K562 (cell line): Measurements from ENCODE around the gene TMEM191C. TPM values are rescaled to one million over a fixed set of nuclear protein-coding genes. Genes with fewer than 3 reads are reported as not detected.

ENCODE experiments used
- ARID2 ChIP-seq: fragments of 450-650 bp; IDR thresholded peaks from 2 replicates; pipeline ENCODE4 v1.6.1; 2017; ENCODE audit warnings: antibody characterized with exemption, mild to moderate bottlenecking
- ATF1 ChIP-seq, 2 experiments: fragments of 450-650 bp in 1 of 2; IDR thresholded peaks; 2 replicates each; pipeline ENCODE4 v1.6.1; 2016; ENCODE audit warnings: missing compliant biosample characterization in 1 of 2, missing genetic modification characterization in 1 of 2
- BRD9 ChIP-seq: fragments of 450-650 bp; IDR thresholded peaks from 2 replicates; pipeline ENCODE4 v1.6.1; 2018; ENCODE audit warnings: low read depth; ENCODE audit not compliant: partially characterized antibody
- DACH1 ChIP-seq: fragments of 450-650 bp; IDR thresholded peaks from 2 replicates; pipeline ENCODE4 v1.6.1; 2018; ENCODE audit not compliant: partially characterized antibody
- ELF1 ChIP-seq: fragments of 200-800 bp; sonication (Bioruptor generic); IDR thresholded peaks from 2 replicates; pipeline ENCODE4 v1.6.1; 2016; ENCODE audit warnings: missing genetic modification characterization, missing compliant biosample characterization
- FOS ChIP-seq: IDR thresholded peaks from 3 replicates; pipeline ENCODE4 v1.6.1; 2011; ENCODE audit not compliant: insufficient read length; ENCODE audit errors: extremely low read depth
- FOXK1 ChIP-seq: sonication (generic); formaldehyde crosslinking; IDR thresholded peaks from 2 replicates; pipeline ENCODE4 v1.8.0; 2022; ENCODE audit warnings: missing genetic modification reagents, mild to moderate bottlenecking, borderline replicate concordance
- GABPB1 ChIP-seq: sonication (generic); formaldehyde crosslinking; IDR thresholded peaks from 2 replicates; pipeline ENCODE4 v1.8.0; 2022; ENCODE audit warnings: mild to moderate bottlenecking, missing genetic modification reagents
- GABPB2 ChIP-seq: fragments of 250-450 bp; sonication (Bioruptor Pico); conservative IDR thresholded peaks from 2 replicates; pipeline ENCODE4 v1.5.1; 2021; ENCODE audit warnings: mild to moderate bottlenecking
- HNRNPL ChIP-seq: fragments of 200-400 bp; formaldehyde crosslinking; IDR thresholded peaks from 2 replicates; pipeline ENCODE4 v1.6.1; 2017; ENCODE audit warnings: low read depth, mild to moderate bottlenecking, low read length
- ILK ChIP-seq: fragments of 450-650 bp; IDR thresholded peaks from 2 replicates; pipeline ENCODE4 v1.6.1; 2016; ENCODE audit warnings: missing genetic modification characterization, low read depth, mild to moderate bottlenecking, missing compliant biosample characterization, moderate library complexity, borderline replicate concordance
- MTA3 ChIP-seq: fragments of 450-650 bp; formaldehyde crosslinking; IDR thresholded peaks from 2 replicates; pipeline ENCODE4 v1.6.1; 2017; ENCODE audit warnings: mild to moderate bottlenecking, borderline replicate concordance
- NBN ChIP-seq: fragments of 450-650 bp; IDR thresholded peaks from 2 replicates; pipeline ENCODE4 v1.6.1; 2016; ENCODE audit warnings: low read depth, mild to moderate bottlenecking
- PML ChIP-seq: IDR thresholded peaks from 2 replicates; pipeline ENCODE4 v1.6.1; 2012; ENCODE audit warnings: low read length, inconsistent platforms
- POLR2A ChIP-seq: fragments of 450-650 bp; conservative IDR thresholded peaks from 2 replicates; pipeline ENCODE4 v1.6.1; 2016
- RAD21 ChIP-seq, 2 experiments: fragments of 250-450 bp in 1 of 2; fragments of 450-650 bp in 1 of 2; sonication (Bioruptor Pico) in 1 of 2; formaldehyde crosslinking in 1 of 2; IDR thresholded peaks in 1 of 2; conservative IDR thresholded peaks in 1 of 2; 2 replicates each; pipeline versions ENCODE4 v1.4.0 to v1.8.0; 2020 to 2022; ENCODE audit warnings: mild to moderate bottlenecking in 2 of 2, moderate library complexity in 1 of 2
- RFX1 ChIP-seq: fragments of 450-650 bp; IDR thresholded peaks from 2 replicates; pipeline ENCODE4 v1.6.1; 2016; ENCODE audit warnings: mild to moderate bottlenecking, moderate library complexity
- SETDB1 ChIP-seq: IDR thresholded peaks from one replicate; pipeline ENCODE4 v1.6.1; 2012; ENCODE audit warnings: low read length, control low read depth, inconsistent platforms
- ZBED1 ChIP-seq: IDR thresholded peaks from 2 replicates; pipeline ENCODE4 v1.6.1; 2014
- ZC3H4 ChIP-seq: sonication (generic); formaldehyde crosslinking; IDR thresholded peaks from 2 replicates; pipeline ENCODE4 v1.9.0; 2021; ENCODE audit warnings: missing genetic modification reagents, borderline replicate concordance
- ZFX ChIP-seq: sonication (generic); formaldehyde crosslinking; IDR thresholded peaks from 2 replicates; pipeline ENCODE4 v1.8.0; 2022; ENCODE audit warnings: mild to moderate bottlenecking, missing genetic modification reagents, moderate library complexity
- ZNF124 ChIP-seq: sonication (generic); formaldehyde crosslinking; IDR thresholded peaks from 2 replicates; pipeline ENCODE4 v1.8.1; 2022; ENCODE audit warnings: missing genetic modification reagents
- ZNF431 ChIP-seq: sonication (generic); formaldehyde crosslinking; IDR thresholded peaks from 2 replicates; pipeline ENCODE4 v1.8.0; 2022; ENCODE audit warnings: mild to moderate bottlenecking, missing genetic modification reagents
- polyA plus RNA-seq, 8 experiments: library from polyadenylated mRNA; depleted of rRNA in 4 of 8; stranded (reverse) in 5 of 8; unstranded in 3 of 8; fragments of >200 nt; fragmentation: Nextera tagmentation in 2 of 8; fragmentation: Illumina TruSeq in 1 of 8; extraction: Ambion mirVana in 2 of 8; extraction: Trizol in 1 of 8; gene quantifications; 2 replicates each; pipeline versions ENCODE4 v1.2.1 to v1.2.3, GENCODE V29; 2011 to 2014; ENCODE audit warnings: inconsistent platforms in 1 of 8, missing spikeins in 1 of 8
- total RNA-seq, 7 experiments: library from RNA; depleted of rRNA in 6 of 7; stranded (reverse); fragments of >200 nt in 6 of 7; fragmentation: Illumina TruSeq in 2 of 7; extraction: Trizol in 2 of 7; gene quantifications; 2 replicates each; pipeline versions ENCODE4 v1.2.1 to v1.2.3, GENCODE V29; 2011 to 2021; ENCODE audit warnings: low replicate concordance in 1 of 7
- TF ChIP-seq, protein P1 (sequence below): fragments of 250-450 bp; sonication (Bioruptor Pico); IDR thresholded peaks from 2 replicates; pipeline ENCODE4 v1.5.0; 2021
- TF ChIP-seq, protein P2 (sequence below): sonication (generic); formaldehyde crosslinking; IDR thresholded peaks from 2 replicates; pipeline ENCODE4 v1.9.0; 2022; ENCODE audit warnings: mild to moderate bottlenecking, missing genetic modification reagents
- TF ChIP-seq, protein P3 (sequence below): fragments of 250-450 bp; sonication (Bioruptor Pico); IDR thresholded peaks from 2 replicates; pipeline ENCODE4 v1.8.0; 2022; ENCODE audit warnings: moderate library complexity, mild to moderate bottlenecking, inconsistent platforms

TMEM191C gene
- total and polyA plus RNA-seq, 9 of the 15 experiments (the other 6 are each of a cell fraction or from before 2014, with no cell fraction given): 0.15 to 7.1 (median 1.1) TPM

DNA sequence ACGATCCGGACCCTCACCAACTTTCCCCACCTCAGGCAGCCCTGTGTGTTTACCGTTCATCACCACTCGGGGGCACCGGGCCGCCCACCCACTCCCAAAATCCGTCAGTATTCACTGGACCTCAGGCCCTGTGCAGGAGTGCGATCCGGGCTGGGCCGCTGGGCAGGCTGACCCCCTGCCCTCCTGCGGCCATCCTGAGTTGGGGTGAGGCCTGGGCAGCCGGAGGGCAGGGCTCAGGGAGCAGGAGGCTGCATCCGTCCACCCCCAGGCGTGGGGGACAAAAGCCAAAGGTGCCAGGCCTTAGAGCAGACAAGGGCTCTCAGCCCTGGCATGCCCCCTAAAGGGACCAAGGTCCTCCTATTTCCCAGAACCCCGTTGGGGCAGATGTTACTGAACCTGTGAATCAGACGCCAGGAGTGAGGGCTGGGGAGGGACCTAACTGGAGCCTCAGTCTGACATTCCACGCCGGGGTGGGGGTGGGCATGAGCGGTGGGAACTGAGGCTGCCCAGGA, 16.8 kb upstream of the TMEM191C start (continued):
- TF ChIP-seq MTA3: 0 out of 2 replicates have a peak, but pooled peaks have one; percentile 68
- TF ChIP-seq NBN: no peak
- no peak for TF ChIP-seq ILK (tag)
- no peak for TF ChIP-seq HNRNPL
- TF ChIP-seq ZNF431 (CRISPR knock-in tag): no peak
- TF ChIP-seq FOS: no peak
- TF ChIP-seq, protein P1, sequence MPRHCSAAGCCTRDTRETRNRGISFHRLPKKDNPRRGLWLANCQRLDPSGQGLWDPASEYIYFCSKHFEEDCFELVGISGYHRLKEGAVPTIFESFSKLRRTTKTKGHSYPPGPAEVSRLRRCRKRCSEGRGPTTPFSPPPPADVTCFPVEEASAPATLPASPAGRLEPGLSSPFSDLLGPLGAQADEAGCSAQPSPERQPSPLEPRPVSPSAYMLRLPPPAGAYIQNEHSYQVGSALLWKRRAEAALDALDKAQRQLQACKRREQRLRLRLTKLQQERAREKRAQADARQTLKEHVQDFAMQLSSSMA (CRISPR knock-in tag): no peak
- TF ChIP-seq ARID2: no peak
- TF ChIP-seq ZNF124 (CRISPR knock-in tag): 0 out of 2 replicates have a peak, but pooled peaks have one; percentile 72
- TF ChIP-seq GABPB2: no peak
- 0 out of 4 replicates have a peak, but pooled peaks of 1 of the 2 experiments have one; percentile 26 for TF ChIP-seq RAD21 (CRISPR knock-in tag; conservative IDR thresholded peaks at IDR 0.05 in 1 of 2, IDR thresholded peaks at IDR 0.05 in 1 of 2)
- peak; percentile 15; the same call in 1 of the 2 replicates for TF ChIP-seq PML
- TF ChIP-seq ZC3H4 (CRISPR knock-in tag): peak; percentile 73; the same call in 1 of the 2 replicates
- peak; percentile 52; the same call in 1 of the 2 replicates for TF ChIP-seq POLR2A
- TF ChIP-seq RFX1: no peak
- TF ChIP-seq ZFX (CRISPR knock-in tag): no peak
- TF ChIP-seq, protein P2, sequence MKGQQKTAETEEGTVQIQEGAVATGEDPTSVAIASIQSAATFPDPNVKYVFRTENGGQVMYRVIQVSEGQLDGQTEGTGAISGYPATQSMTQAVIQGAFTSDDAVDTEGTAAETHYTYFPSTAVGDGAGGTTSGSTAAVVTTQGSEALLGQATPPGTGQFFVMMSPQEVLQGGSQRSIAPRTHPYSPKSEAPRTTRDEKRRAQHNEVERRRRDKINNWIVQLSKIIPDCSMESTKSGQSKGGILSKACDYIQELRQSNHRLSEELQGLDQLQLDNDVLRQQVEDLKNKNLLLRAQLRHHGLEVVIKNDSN (CRISPR knock-in tag): no peak
- 0 out of 2 replicates have a peak, but pooled peaks have one; percentile 66 for TF ChIP-seq ZBED1
- no peak for TF ChIP-seq SETDB1
- no peak for TF ChIP-seq ELF1 (tag)
- no peak for TF ChIP-seq ATF1 (CRISPR knock-in tag; IDR thresholded peaks at IDR 0.05)
- no peak for TF ChIP-seq ATF1 (tag; IDR thresholded peaks at IDR 0.05)
- TF ChIP-seq, protein P3, sequence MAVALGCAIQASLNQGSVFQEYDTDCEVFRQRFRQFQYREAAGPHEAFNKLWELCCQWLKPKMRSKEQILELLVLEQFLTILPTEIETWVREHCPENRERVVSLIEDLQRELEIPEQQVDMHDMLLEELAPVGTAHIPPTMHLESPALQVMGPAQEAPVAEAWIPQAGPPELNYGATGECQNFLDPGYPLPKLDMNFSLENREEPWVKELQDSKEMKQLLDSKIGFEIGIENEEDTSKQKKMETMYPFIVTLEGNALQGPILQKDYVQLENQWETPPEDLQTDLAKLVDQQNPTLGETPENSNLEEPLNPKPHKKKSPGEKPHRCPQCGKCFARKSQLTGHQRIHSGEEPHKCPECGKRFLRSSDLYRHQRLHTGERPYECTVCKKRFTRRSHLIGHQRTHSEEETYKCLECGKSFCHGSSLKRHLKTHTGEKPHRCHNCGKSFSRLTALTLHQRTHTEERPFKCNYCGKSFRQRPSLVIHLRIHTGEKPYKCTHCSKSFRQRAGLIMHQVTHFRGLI (CRISPR knock-in tag): no peak
- TF ChIP-seq BRD9: no peak
- TF ChIP-seq DACH1: no peak
- TF ChIP-seq FOXK1 (CRISPR knock-in tag): no peak
- TF ChIP-seq GABPB1 (CRISPR knock-in tag): no peak
